GM10266 (cell line): ENCODE results near the gene XPO5.
A peak's percentile ranks its signal among the peaks of the same experiment; 100 is the strongest.

Experiments used
- DNase-seq: peaks from one replicate; pipeline ENCODE4 v3.0.0; 2012; ENCODE audit errors: extremely low spot score
- TF ChIP-seq, protein P1 (sequence below): IDR thresholded peaks from 2 replicates; pipeline ENCODE4 v1.5.1; 2012; ENCODE audit warnings: mild to moderate bottlenecking, low read depth; ENCODE audit not compliant: control insufficient read depth, insufficient read depth; ENCODE audit errors: missing control alignments

Gene XPO5

GRCh38 chr6:43575772-43576551 lies at the start of gene XPO5, which contains the start of gene POLH:
Gene XPO5, minus strand, starts transcription at chr6:43576038. Its CDS starts 174 bp downstream, at chr6:43575864.
Gene POLH, plus strand, starts transcription at chr6:43576185. Its CDS starts 6,135 bp downstream, at chr6:43582320.
- peak; percentile 98 for DNase-seq
- TF ChIP-seq, protein P1, sequence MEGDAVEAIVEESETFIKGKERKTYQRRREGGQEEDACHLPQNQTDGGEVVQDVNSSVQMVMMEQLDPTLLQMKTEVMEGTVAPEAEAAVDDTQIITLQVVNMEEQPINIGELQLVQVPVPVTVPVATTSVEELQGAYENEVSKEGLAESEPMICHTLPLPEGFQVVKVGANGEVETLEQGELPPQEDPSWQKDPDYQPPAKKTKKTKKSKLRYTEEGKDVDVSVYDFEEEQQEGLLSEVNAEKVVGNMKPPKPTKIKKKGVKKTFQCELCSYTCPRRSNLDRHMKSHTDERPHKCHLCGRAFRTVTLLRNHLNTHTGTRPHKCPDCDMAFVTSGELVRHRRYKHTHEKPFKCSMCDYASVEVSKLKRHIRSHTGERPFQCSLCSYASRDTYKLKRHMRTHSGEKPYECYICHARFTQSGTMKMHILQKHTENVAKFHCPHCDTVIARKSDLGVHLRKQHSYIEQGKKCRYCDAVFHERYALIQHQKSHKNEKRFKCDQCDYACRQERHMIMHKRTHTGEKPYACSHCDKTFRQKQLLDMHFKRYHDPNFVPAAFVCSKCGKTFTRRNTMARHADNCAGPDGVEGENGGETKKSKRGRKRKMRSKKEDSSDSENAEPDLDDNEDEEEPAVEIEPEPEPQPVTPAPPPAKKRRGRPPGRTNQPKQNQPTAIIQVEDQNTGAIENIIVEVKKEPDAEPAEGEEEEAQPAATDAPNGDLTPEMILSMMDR: peak; percentile 18

GRCh38 chr6:43625393-43625992 lies 49.7 kb upstream of the XPO5 start:
- TF ChIP-seq, protein P1: no peak
- no peak for DNase-seq

DNA sequence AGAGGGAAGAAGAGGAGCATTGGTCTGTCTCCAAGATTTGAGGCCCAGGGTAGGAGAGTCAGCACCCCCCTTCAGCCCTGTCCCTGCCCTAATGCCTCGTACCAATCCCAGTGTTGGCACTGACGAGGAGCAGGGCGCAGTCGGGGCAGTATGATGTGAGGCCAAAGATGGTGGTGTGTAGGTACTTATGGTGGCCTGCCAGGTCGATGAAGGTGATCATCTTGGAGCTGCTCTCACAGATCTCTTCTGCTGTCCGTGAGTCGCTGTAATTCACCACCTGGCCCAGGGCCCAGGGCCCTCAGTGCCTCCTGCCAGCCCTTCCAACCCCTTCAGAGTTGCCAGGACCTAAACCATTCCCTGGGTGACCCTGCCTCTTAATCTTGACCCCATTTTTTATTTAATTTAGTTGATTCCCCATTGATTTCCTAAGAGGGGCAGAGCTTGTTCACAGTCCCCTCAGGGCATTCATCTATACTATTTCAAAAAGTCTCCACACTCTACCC lies 49.0 kb upstream of the XPO5 start:
- TF ChIP-seq, protein P1: no peak
- no peak for DNase-seq

GRCh38 chr6:43623880-43624785 lies 48.3 kb upstream of the XPO5 start:
- TF ChIP-seq, protein P1: no peak
- no peak for DNase-seq

DNA sequence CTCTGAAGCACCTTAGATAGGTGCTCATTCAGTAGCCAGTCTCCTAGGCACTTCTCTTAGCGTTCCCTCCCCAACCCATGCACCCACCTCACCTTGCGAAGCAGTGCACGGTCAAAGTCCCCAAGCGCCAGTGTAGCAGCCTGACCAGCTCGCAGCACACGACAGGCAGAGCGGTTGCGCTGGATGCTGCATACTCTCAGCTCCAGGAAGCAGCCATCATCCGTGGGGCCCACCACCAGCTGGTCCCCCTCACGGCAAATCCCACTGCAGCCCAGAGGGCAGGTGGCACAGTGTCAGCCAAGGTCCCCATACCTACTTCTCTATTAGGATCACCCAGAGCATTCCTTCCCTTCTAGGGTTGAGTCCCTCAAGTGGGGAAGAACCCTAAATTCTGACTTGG lies 46.7 kb upstream of the XPO5 start:
- DNase-seq: no peak
- TF ChIP-seq, protein P1: no peak

DNA sequence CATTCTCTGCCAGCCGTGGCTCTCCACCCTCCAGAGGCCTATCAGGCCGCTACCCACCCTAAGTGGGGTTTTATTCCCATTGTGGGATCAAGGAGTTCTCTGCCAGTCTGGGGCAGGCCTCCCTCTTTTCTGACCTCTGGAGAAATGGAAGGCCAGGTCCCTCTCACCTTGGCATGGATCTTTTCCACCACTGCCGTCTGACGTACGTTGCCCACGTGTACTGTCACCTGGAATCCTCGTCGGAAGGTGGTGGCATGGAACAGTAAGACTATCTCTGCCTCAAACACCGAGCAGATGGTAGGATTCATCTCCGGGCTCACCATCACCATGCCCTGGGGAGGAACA lies 46.0 kb upstream of the XPO5 start:
- TF ChIP-seq, protein P1: no peak
- no peak for DNase-seq
